ENCODE data around the gene RASSF5.

GRCh38 chr1:206556047-206556749, 48.9 kb downstream of the RASSF5 start:
- no peak for TF ChIP-seq ATF3 (CRISPR knock-in tag; IDR thresholded peaks at IDR 0.05)
- no peak for TF ChIP-seq TBP (CRISPR knock-in tag; IDR thresholded peaks at IDR 0.05)
- no peak for TF ChIP-seq PLSCR1 (CRISPR knock-in tag; IDR thresholded peaks at IDR 0.05; ENCODE audit: borderline replicate concordance)
- TF ChIP-seq TBX3 (IDR thresholded peaks at IDR 0.05; ENCODE audit: borderline replicate concordance) = peak; percentile 73; the same call in 1 of the 2 replicates
